ENCODE measurements around the gene CA7. TPM values are rescaled to one million over a fixed set of nuclear protein-coding genes. Genes with fewer than 3 reads are reported as not detected.

Gene CA7
- total RNA-seq, 1 experiment from 2014 or later = not detected

- Histone ChIP-seq H3K36me3 (ENCODE audit: insufficient read depth, low read length) (no peaks in the 10 kb centered on the region), H3K4me1 (ENCODE audit: low read length) (peaks cover 7% of the 10 kb centered on the region), H2AFZ (ENCODE audit: low read length) (no peak overlapping the region), H3K9ac (ENCODE audit: low read length) (no peak overlapping the region), H3K9me3 (ENCODE audit: low read length) (no peaks in the 10 kb centered on the region), H3K79me2 (ENCODE audit: low read length) (no peaks in the 10 kb centered on the region), H3K9me2 (replicated peaks; ENCODE audit: insufficient read depth, low read length) (no peaks in the 10 kb centered on the region), H4K20me1 (ENCODE audit: insufficient read depth, low read depth, low read length) (no peaks in the 10 kb centered on the region), H3K27ac (ENCODE audit: low read length) (no peak overlapping the region), H3K4me2 (ENCODE audit: low read depth, low read length, poor library complexity, severe bottlenecking) (no peak overlapping the region), H3K27me3 (ENCODE audit: low read length) (no peaks in the 10 kb centered on the region), H3K4me3 (ENCODE audit: low read length) (no peak overlapping the region)
- DNase-seq = no peak
These were observed 1.4 kb upstream of the CA7 start for GRCh38 chr16:66842765-66843164.

- Histone ChIP-seq H3K79me2 (ENCODE audit: low read length) (no peaks in the 10 kb centered on the region), H3K4me1 (ENCODE audit: low read length) (peaks cover 7% of the 10 kb centered on the region), H3K36me3 (ENCODE audit: insufficient read depth, low read length) (no peaks in the 10 kb centered on the region), H4K20me1 (ENCODE audit: insufficient read depth, low read depth, low read length) (no peaks in the 10 kb centered on the region), H3K4me2 (ENCODE audit: low read depth, low read length, poor library complexity, severe bottlenecking) (no peak overlapping the region), H3K27me3 (ENCODE audit: low read length) (no peaks in the 10 kb centered on the region), H3K27ac (ENCODE audit: low read length) (no peak overlapping the region), H3K9me3 (ENCODE audit: low read length) (no peaks in the 10 kb centered on the region), H3K4me3 (ENCODE audit: low read length) (no peak overlapping the region), H3K9ac (ENCODE audit: low read length) (no peak overlapping the region), H3K9me2 (replicated peaks; ENCODE audit: insufficient read depth, low read length) (no peaks in the 10 kb centered on the region), H2AFZ (ENCODE audit: low read length) (no peak overlapping the region)
- DNase-seq = no peak
These were observed 1.0 kb upstream of the CA7 start for GRCh38 chr16:66843191-66843590.

DNA sequence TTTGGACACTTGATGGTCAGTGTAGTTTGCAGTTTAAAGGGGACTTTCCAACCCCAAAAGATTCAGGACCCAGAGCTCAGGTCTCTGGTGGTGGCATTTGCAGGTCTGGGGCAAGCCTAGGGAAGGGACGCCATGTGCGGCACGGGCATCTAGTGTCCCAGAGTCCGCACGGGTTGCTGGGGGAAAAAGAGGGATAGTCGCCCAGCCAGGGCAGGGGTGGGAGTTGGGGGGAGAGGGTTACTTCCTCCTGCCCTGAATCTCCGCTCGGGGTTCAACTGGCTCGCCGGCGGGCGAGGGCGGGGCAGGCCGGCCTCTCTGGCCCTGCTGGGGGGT, 239 bp upstream of the CA7 start:
- Histone ChIP-seq H3K36me3 (ENCODE audit: insufficient read depth, low read length) (no peaks in the 10 kb centered on the region), H3K9me3 (ENCODE audit: low read length) (no peaks in the 10 kb centered on the region), H3K27ac (ENCODE audit: low read length) (no peak overlapping the region), H4K20me1 (ENCODE audit: insufficient read depth, low read depth, low read length) (no peaks in the 10 kb centered on the region), H3K4me1 (ENCODE audit: low read length) (peaks cover 7% of the 10 kb centered on the region), H3K9me2 (replicated peaks; ENCODE audit: insufficient read depth, low read length) (no peaks in the 10 kb centered on the region), H3K4me2 (ENCODE audit: low read depth, low read length, poor library complexity, severe bottlenecking) (no peak overlapping the region), H3K4me3 (ENCODE audit: low read length) (no peak overlapping the region), H2AFZ (ENCODE audit: low read length) (no peak overlapping the region), H3K9ac (ENCODE audit: low read length) (no peak overlapping the region), H3K27me3 (ENCODE audit: low read length) (no peaks in the 10 kb centered on the region), H3K79me2 (ENCODE audit: low read length) (no peaks in the 10 kb centered on the region)
- DNase-seq = no peak

DNA sequence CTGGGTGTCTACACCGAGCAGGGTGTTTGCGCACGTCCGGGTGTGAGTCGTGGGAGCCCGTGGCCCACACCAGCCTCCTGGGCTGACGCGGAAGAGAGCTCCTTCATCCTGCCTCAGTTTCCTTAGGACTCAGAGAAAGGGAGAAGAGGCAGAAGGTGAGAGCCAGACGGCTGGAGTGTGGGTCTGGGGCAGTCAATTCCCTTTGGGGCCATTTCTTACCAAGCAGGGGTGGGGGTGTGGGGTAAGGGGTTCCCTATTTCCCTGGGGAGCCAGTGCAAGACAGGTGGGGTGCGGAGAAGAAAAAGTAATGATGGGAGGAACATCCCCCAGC, 831 bp downstream of the CA7 start:
- Histone ChIP-seq H3K27me3 (ENCODE audit: low read length) (no peaks in the 10 kb centered on the region), H2AFZ (ENCODE audit: low read length) (no peak overlapping the region), H3K4me3 (ENCODE audit: low read length) (no peak overlapping the region), H3K9me3 (ENCODE audit: low read length) (no peaks in the 10 kb centered on the region), H3K9ac (ENCODE audit: low read length) (no peak overlapping the region), H3K9me2 (replicated peaks; ENCODE audit: insufficient read depth, low read length) (no peaks in the 10 kb centered on the region), H3K36me3 (ENCODE audit: insufficient read depth, low read length) (no peaks in the 10 kb centered on the region), H3K4me2 (ENCODE audit: low read depth, low read length, poor library complexity, severe bottlenecking) (no peak overlapping the region), H4K20me1 (ENCODE audit: insufficient read depth, low read depth, low read length) (no peaks in the 10 kb centered on the region), H3K4me1 (ENCODE audit: low read length) (peaks cover 7% of the 10 kb centered on the region), H3K79me2 (ENCODE audit: low read length) (no peaks in the 10 kb centered on the region), H3K27ac (ENCODE audit: low read length) (no peak overlapping the region)
- DNase-seq = no peak

DNA sequence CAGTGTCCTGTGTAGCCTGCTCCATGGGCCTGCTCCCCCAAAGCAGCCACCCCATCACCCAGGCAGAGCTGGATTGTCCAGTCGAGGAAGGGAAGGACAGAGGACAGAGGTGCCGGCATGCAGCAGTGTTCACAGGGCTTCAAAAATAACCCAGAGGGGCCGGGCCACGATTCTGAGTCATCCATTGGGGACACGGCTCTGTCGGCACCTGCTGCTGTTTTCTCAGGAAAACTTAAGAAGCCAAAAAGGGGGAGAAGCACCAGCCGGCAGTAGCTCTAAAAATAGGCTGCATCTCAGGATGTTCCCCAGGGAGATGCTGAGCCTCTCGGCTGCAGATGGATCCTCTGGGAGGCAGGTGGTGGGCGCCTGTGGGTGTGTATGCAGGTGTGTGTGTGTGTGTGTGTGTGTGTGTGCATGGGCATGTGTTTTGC, 1.6 kb downstream of the CA7 start:
- Histone ChIP-seq H3K4me1 (ENCODE audit: low read length) (peaks cover 10% of the 10 kb centered on the region), H3K9me2 (replicated peaks; ENCODE audit: insufficient read depth, low read length) (no peaks in the 10 kb centered on the region), H3K4me3 (ENCODE audit: low read length) (no peak overlapping the region), H3K36me3 (ENCODE audit: insufficient read depth, low read length) (no peaks in the 10 kb centered on the region), H2AFZ (ENCODE audit: low read length) (no peak overlapping the region), H4K20me1 (ENCODE audit: insufficient read depth, low read depth, low read length) (no peaks in the 10 kb centered on the region), H3K27ac (ENCODE audit: low read length) (no peak overlapping the region), H3K27me3 (ENCODE audit: low read length) (no peaks in the 10 kb centered on the region), H3K4me2 (ENCODE audit: low read depth, low read length, poor library complexity, severe bottlenecking) (no peak overlapping the region), H3K9me3 (ENCODE audit: low read length) (no peaks in the 10 kb centered on the region), H3K9ac (ENCODE audit: low read length) (no peak overlapping the region), H3K79me2 (ENCODE audit: low read length) (no peaks in the 10 kb centered on the region)
- DNase-seq = no peak

GRCh38 chr16:66846266-66846665, 2.1 kb downstream of the CA7 start:
- H3K4me3 ChIP-seq (ENCODE audit: low read length) = no peak overlapping the region
- H3K4me1 ChIP-seq (ENCODE audit: low read length) = peaks cover 10% of the 10 kb centered on the region
- no peaks in the 10 kb centered on the region for H3K27me3 ChIP-seq (ENCODE audit: low read length)
- no peaks in the 10 kb centered on the region for H3K9me2 ChIP-seq (replicated peaks; ENCODE audit: insufficient read depth, low read length)
- no peak overlapping the region for H3K9ac ChIP-seq (ENCODE audit: low read length)
- no peak for DNase-seq
- no peaks in the 10 kb centered on the region for H3K79me2 ChIP-seq (ENCODE audit: low read length)
- H3K36me3 ChIP-seq (ENCODE audit: insufficient read depth, low read length) = no peaks in the 10 kb centered on the region
- H2AFZ ChIP-seq (ENCODE audit: low read length) = no peak overlapping the region
- H3K27ac ChIP-seq (ENCODE audit: low read length) = no peak overlapping the region
- no peaks in the 10 kb centered on the region for H4K20me1 ChIP-seq (ENCODE audit: insufficient read depth, low read depth, low read length)
- no peak overlapping the region for H3K4me2 ChIP-seq (ENCODE audit: low read depth, low read length, poor library complexity, severe bottlenecking)
- no peaks in the 10 kb centered on the region for H3K9me3 ChIP-seq (ENCODE audit: low read length)

DNA sequence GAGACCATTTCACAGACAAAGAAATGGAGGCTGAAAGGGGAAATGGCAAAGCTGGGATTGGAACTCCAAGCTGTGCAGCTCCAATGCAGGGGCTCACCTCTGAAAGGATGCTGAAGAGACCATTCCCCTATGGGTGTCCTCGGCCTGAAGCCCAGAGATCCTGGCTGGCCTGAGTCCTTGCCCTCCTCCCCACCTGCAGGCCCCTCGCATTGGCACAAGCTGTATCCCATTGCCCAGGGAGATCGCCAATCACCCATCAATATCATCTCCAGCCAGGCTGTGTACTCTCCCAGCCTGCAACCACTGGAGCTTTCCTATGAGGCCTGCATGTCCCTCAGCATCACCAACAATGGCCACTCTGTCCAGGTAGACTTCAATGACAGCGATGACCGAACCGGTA, 2.6 kb downstream of the CA7 start:
- Histone ChIP-seq H3K4me3 (ENCODE audit: low read length) (no peak overlapping the region), H3K9me2 (replicated peaks; ENCODE audit: insufficient read depth, low read length) (no peaks in the 10 kb centered on the region), H3K79me2 (ENCODE audit: low read length) (no peaks in the 10 kb centered on the region), H3K4me2 (ENCODE audit: low read depth, low read length, poor library complexity, severe bottlenecking) (no peak overlapping the region), H2AFZ (ENCODE audit: low read length) (no peak overlapping the region), H4K20me1 (ENCODE audit: insufficient read depth, low read depth, low read length) (no peaks in the 10 kb centered on the region), H3K27ac (ENCODE audit: low read length) (no peak overlapping the region), H3K36me3 (ENCODE audit: insufficient read depth, low read length) (no peaks in the 10 kb centered on the region), H3K4me1 (ENCODE audit: low read length) (peaks cover 10% of the 10 kb centered on the region), H3K9ac (ENCODE audit: low read length) (no peak overlapping the region), H3K27me3 (ENCODE audit: low read length) (no peaks in the 10 kb centered on the region), H3K9me3 (ENCODE audit: low read length) (no peaks in the 10 kb centered on the region)
- DNase-seq = no peak

DNA sequence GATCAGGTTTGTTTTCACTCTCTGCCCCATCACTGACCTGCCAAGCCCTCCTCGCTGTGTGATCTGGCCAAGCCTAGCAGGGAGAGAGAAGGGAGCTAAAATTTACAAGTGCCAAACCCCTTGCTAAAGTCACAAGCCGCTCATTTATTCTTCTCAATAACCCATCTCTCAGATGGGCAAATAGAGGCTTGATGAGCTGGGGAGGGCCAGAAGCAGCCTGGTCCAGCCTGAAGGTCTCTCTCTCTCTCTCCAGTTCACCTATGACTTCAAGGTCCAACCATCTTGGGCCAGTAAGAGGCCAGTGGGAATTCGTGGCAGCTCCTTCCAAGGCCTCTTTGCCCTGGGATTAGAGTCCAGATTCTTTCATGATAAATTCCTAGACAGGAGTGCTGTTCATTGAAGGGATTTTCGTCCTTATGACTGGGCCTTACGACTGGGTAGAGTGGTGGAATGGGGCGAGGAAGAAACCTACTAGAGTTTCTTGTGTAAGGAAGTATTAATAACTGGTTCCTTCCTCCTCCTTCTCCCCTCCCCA, 3.4 kb downstream of the CA7 start:
- Histone ChIP-seq H3K9me3 (ENCODE audit: low read length) (no peaks in the 10 kb centered on the region), H2AFZ (ENCODE audit: low read length) (no peak overlapping the region)

GRCh38 chr16:66848172-66848571, 4.0 kb downstream of the CA7 start:
- H2AFZ ChIP-seq (ENCODE audit: low read length) = no peak overlapping the region
- no peaks in the 10 kb centered on the region for H3K9me2 ChIP-seq (replicated peaks; ENCODE audit: insufficient read depth, low read length)
- H4K20me1 ChIP-seq (ENCODE audit: insufficient read depth, low read depth, low read length) = no peaks in the 10 kb centered on the region
- H3K27me3 ChIP-seq (ENCODE audit: low read length) = no peaks in the 10 kb centered on the region
- no peaks in the 10 kb centered on the region for H3K36me3 ChIP-seq (ENCODE audit: insufficient read depth, low read length)
- no peak overlapping the region for H3K9ac ChIP-seq (ENCODE audit: low read length)
- H3K4me2 ChIP-seq (ENCODE audit: low read depth, low read length, poor library complexity, severe bottlenecking) = no peak overlapping the region
- H3K79me2 ChIP-seq (ENCODE audit: low read length) = no peaks in the 10 kb centered on the region
- H3K4me1 ChIP-seq (ENCODE audit: low read length) = peaks cover 10% of the 10 kb centered on the region
- DNase-seq = no peak
- H3K9me3 ChIP-seq (ENCODE audit: low read length) = no peaks in the 10 kb centered on the region
- H3K27ac ChIP-seq (ENCODE audit: low read length) = no peak overlapping the region
- H3K4me3 ChIP-seq (ENCODE audit: low read length) = no peak overlapping the region

More for the DNA sequence above, 3.4 kb downstream of the CA7 start:
- H3K4me3 ChIP-seq (ENCODE audit: low read length) = no peak overlapping the region
- H4K20me1 ChIP-seq (ENCODE audit: insufficient read depth, low read depth, low read length) = no peaks in the 10 kb centered on the region
- no peak overlapping the region for H3K4me2 ChIP-seq (ENCODE audit: low read depth, low read length, poor library complexity, severe bottlenecking)
- H3K79me2 ChIP-seq (ENCODE audit: low read length) = no peaks in the 10 kb centered on the region
- no peaks in the 10 kb centered on the region for H3K27me3 ChIP-seq (ENCODE audit: low read length)
- H3K9me2 ChIP-seq (replicated peaks; ENCODE audit: insufficient read depth, low read length) = no peaks in the 10 kb centered on the region
- H3K36me3 ChIP-seq (ENCODE audit: insufficient read depth, low read length) = no peaks in the 10 kb centered on the region
- peaks cover 10% of the 10 kb centered on the region for H3K4me1 ChIP-seq (ENCODE audit: low read length)
- no peak overlapping the region for H3K27ac ChIP-seq (ENCODE audit: low read length)
- H3K9ac ChIP-seq (ENCODE audit: low read length) = no peak overlapping the region
- DNase-seq = no peak
